ENCODE results near the gene ATN1. TPM values are rescaled to one million over a fixed set of nuclear protein-coding genes. Genes with fewer than 3 reads are reported as not detected.

Gene ATN1
- total RNA-seq, 2 donors from 2014 or later = 109 to 163 TPM

- Histone ChIP-seq H3K27ac (peak within 1 kb of the TSS in 1 of 2 donors; percentile 45), H3K9me3 (no peaks in the 10 kb centered on the region), H3K4me3 (peak within 1 kb of the TSS; percentile 66), H3K4me1 (ENCODE audit: control insufficient read depth in 1 of 2, low read depth in 2 of 2) (peaks cover 7 to 12% of the 10 kb centered on the region in 2 donors), H3K36me3 (no peaks in the 10 kb centered on the region), H3K27me3 (replicated peaks; ENCODE audit: insufficient read depth) (no peaks in the 10 kb centered on the region)
- no peak for TF ChIP-seq CTCF (IDR thresholded peaks at IDR 0.05)
- ATAC-seq (ENCODE audit: insufficient number of reproducible peaks, low FRiP score, low read depth) (no peak), DNase-seq (ENCODE audit: low spot score) (no peak)
These were observed 23.2 kb downstream of the ATN1 start, which contains the start of gene PTPN6 for GRCh38 chr12:6950811-6951540. Gene PTPN6 (plus strand): TSS chr12:6951356. CDS start chr12:6951513, 157 bp downstream.

GRCh38 chr12:6951551-6952120 lies 23.9 kb downstream of the ATN1 start:
- Histone ChIP-seq H3K36me3 (no peaks in the 10 kb centered on the region), H3K4me3 (peak overlapping the region; percentile 66), H3K9me3 (no peaks in the 10 kb centered on the region), H3K4me1 (ENCODE audit: control insufficient read depth in 1 of 2, low read depth in 2 of 2) (peaks cover 2 to 6% of the 10 kb centered on the region in 2 donors), H3K27ac (peak overlapping the region in 1 of 2 donors; percentile 45), H3K27me3 (replicated peaks; ENCODE audit: insufficient read depth) (no peaks in the 10 kb centered on the region)
- DNase-seq (ENCODE audit: low spot score) (no peak), ATAC-seq (ENCODE audit: insufficient number of reproducible peaks, low FRiP score, low read depth) (no peak)
- TF ChIP-seq CTCF (IDR thresholded peaks at IDR 0.05) = no peak

GRCh38 chr12:6952121-6952862 lies 24.5 kb downstream of the ATN1 start:
- no peaks in the 10 kb centered on the region for H3K9me3 ChIP-seq
- no peak overlapping the region for H3K27ac ChIP-seq
- H3K27me3 ChIP-seq (replicated peaks; ENCODE audit: insufficient read depth) = no peaks in the 10 kb centered on the region
- no peak for TF ChIP-seq CTCF (IDR thresholded peaks at IDR 0.05)
- peaks cover 2 to 5% of the 10 kb centered on the region in 2 donors for H3K4me1 ChIP-seq (ENCODE audit: control insufficient read depth in 1 of 2, low read depth in 2 of 2)
- DNase-seq (ENCODE audit: low spot score) (no peak), ATAC-seq (ENCODE audit: insufficient number of reproducible peaks, low FRiP score, low read depth) (no peak)
- no peaks in the 10 kb centered on the region for H3K36me3 ChIP-seq
- peak overlapping the region; percentile 66 for H3K4me3 ChIP-seq

GRCh38 chr12:6952863-6953441 lies 25.2 kb downstream of the ATN1 start:
- ATAC-seq (ENCODE audit: insufficient number of reproducible peaks, low FRiP score, low read depth) (no peak), DNase-seq (ENCODE audit: low spot score) (no peak)
- Histone ChIP-seq H3K27ac (peak overlapping the region in 1 of 2 donors; percentile 51), H3K36me3 (no peaks in the 10 kb centered on the region), H3K4me1 (ENCODE audit: control insufficient read depth in 1 of 2, low read depth in 2 of 2) (peaks cover 2 to 5% of the 10 kb centered on the region in 2 donors), H3K9me3 (no peaks in the 10 kb centered on the region), H3K4me3 (peak overlapping the region; percentile 66), H3K27me3 (replicated peaks; ENCODE audit: insufficient read depth) (no peaks in the 10 kb centered on the region)
- no peak for TF ChIP-seq CTCF (IDR thresholded peaks at IDR 0.05)
